HCT116 (cell line): ENCODE results near the gene SNX8. TPM values are rescaled to one million over a fixed set of nuclear protein-coding genes. Genes with fewer than 3 reads are reported as not detected.

Experiments used
- ATAC-seq: fragments of 200-7000 bp; cut with Tn5 transposase; 2 replicates; pipeline ENCODE4 v1.9.1; 2020; ENCODE audit warnings: mild to moderate bottlenecking, moderate library complexity
- BruUV-seq: library from RNA; stranded (reverse); fragments of 400-500 nt; replicated peaks from 2 replicates; lab custom pipeline; 2021; lab: Mats Ljungman, UMichigan
- CTCF ChIA-PET: fragments of 300-600 bp; sonication (Branson Sonifier 250); formaldehyde crosslinking; loops from one replicate; lab custom pipeline; 2021; ENCODE audit warnings: antibody characterized with exemption; lab: Charles Lee
- POLR2A ChIA-PET: fragments of 300-600, 350-600 bp; sonication (Branson Sonifier 250); formaldehyde crosslinking; loops from one replicate; lab custom pipeline; 2021; ENCODE audit warnings: antibody characterized with exemption; lab: Charles Lee
- RAD21 ChIA-PET, 2 experiments: fragments of 300-600 bp; sonication (Branson Sonifier 250); formaldehyde crosslinking; loops; one replicate each; lab custom pipeline; 2023; ENCODE audit warnings: low total read pairs in 2 of 2; ENCODE audit not compliant: uncharacterized antibody in 2 of 2, unreplicated experiment in 2 of 2, low non-redundant PET in 1 of 2; lab: Charles Lee
- DNase-seq: peaks from one replicate; pipeline ENCODE4 v3.0.0-alpha.2; 2010; ENCODE audit warnings: low read depth, low spot score
- H2AFZ ChIP-seq: fragments of 200-600 bp; shearing (Covaris generic), sonication (generic); 2 replicates; pipeline ENCODE4 v1.6.1; 2017; ENCODE audit warnings: low read depth, mixed run types, mixed read lengths, antibody characterized with exemption, low read length; ENCODE audit not compliant: poor library complexity, severe bottlenecking
- H3K27ac ChIP-seq: 2 replicates; pipeline ENCODE4 v1.5.1; 2012; ENCODE audit warnings: low read depth, low read length
- H3K27me3 ChIP-seq: fragments of 200-600 bp; sonication (generic); 2 replicates; pipeline ENCODE4 v1.6.1; 2016; ENCODE audit warnings: mixed run types, low read length, mixed read lengths; ENCODE audit not compliant: insufficient read depth
- H3K36me3 ChIP-seq, 2 experiments: fragments of 200-500 bp in 1 of 2; fragments of 200-600 bp in 1 of 2; sonication (Bioruptor generic) in 1 of 2; sonication (generic) in 1 of 2; 2 replicates each; pipeline versions ENCODE4 v1.5.1 to v1.6.1; 2014 to 2016; ENCODE audit warnings: low read length in 2 of 2, inconsistent platforms in 1 of 2, mixed read lengths in 1 of 2, mixed run types in 1 of 2; ENCODE audit not compliant: insufficient read depth in 2 of 2, control insufficient read depth in 1 of 2
- H3K4me1 ChIP-seq, 2 experiments: fragments of 200-600 bp in 1 of 2; sonication (generic) in 1 of 2; 2 replicates each; pipeline versions ENCODE4 v1.5.1 to v1.6.1; 2012 to 2017; ENCODE audit warnings: low read length in 2 of 2, inconsistent platforms in 1 of 2, mild to moderate bottlenecking in 1 of 2, mixed read lengths in 1 of 2, mixed run types in 1 of 2, moderate library complexity in 1 of 2; ENCODE audit not compliant: insufficient read depth in 2 of 2, control insufficient read depth in 1 of 2
- H3K4me2 ChIP-seq: fragments of 200-600 bp; sonication (generic); 2 replicates; pipeline ENCODE4 v1.6.1; 2017; ENCODE audit warnings: mixed run types, low read length, mixed read lengths
- H3K4me3 ChIP-seq, 2 experiments: fragments of 200-600 bp in 1 of 2; sonication (generic) in 1 of 2; replicated peaks in 1 of 2; 2 replicates each; pipeline ENCODE4 v1.5.1; 2011 to 2016; ENCODE audit warnings: low read length in 2 of 2, control low read depth in 1 of 2, low read depth in 1 of 2, mild to moderate bottlenecking in 1 of 2, mixed read lengths in 1 of 2, mixed run types in 1 of 2
- H3K79me2 ChIP-seq: fragments of 200-600 bp; sonication (generic); 2 replicates; pipeline ENCODE4 v1.6.1; 2017; ENCODE audit warnings: mild to moderate bottlenecking, mixed run types, low read length, moderate library complexity, mixed read lengths; ENCODE audit not compliant: insufficient read depth
- H3K9ac ChIP-seq: fragments of 200-600 bp; sonication (generic); 2 replicates; pipeline ENCODE4 v1.6.1; 2016; ENCODE audit warnings: low read length, mixed read lengths
- H3K9me2 ChIP-seq: fragments of 200-600 bp; sonication (generic), shearing (Covaris generic); 2 replicates; pipeline ENCODE4 v1.6.1; 2017; ENCODE audit warnings: mixed run types, mild to moderate bottlenecking, moderate library complexity; ENCODE audit not compliant: insufficient read depth
- H3K9me3 ChIP-seq, 2 experiments: fragments of 200-500 bp in 1 of 2; fragments of 200-600 bp in 1 of 2; sonication (Bioruptor generic) in 1 of 2; sonication (generic) in 1 of 2; 2 replicates each; pipeline ENCODE4 v1.6.1; 2014 to 2017; ENCODE audit warnings: low read length in 2 of 2, mixed read lengths in 2 of 2, inconsistent platforms in 1 of 2, low read depth in 1 of 2, mild to moderate bottlenecking in 1 of 2, mixed run types in 1 of 2, moderate library complexity in 1 of 2; ENCODE audit not compliant: control insufficient read depth in 1 of 2, insufficient read depth in 1 of 2
- H4K20me1 ChIP-seq: fragments of 200-600 bp; sonication (generic), shearing (Covaris generic); 2 replicates; pipeline ENCODE4 v1.6.1; 2017; ENCODE audit warnings: mixed run types, mild to moderate bottlenecking, moderate library complexity; ENCODE audit not compliant: insufficient read depth
- CBX3 ChIP-seq: IDR thresholded peaks from 2 replicates; pipeline ENCODE4 v1.6.1; 2012; ENCODE audit warnings: low read depth
- CEBPB ChIP-seq: IDR thresholded peaks from 2 replicates; pipeline ENCODE4 v1.6.1; 2012; ENCODE audit warnings: low read depth
- EGR1 ChIP-seq: IDR thresholded peaks from 2 replicates; pipeline ENCODE4 v1.6.1; 2012; ENCODE audit warnings: low read depth
- ELF1 ChIP-seq: IDR thresholded peaks from 2 replicates; pipeline ENCODE4 v1.6.1; 2012; ENCODE audit warnings: low read depth, borderline replicate concordance
- EZH2 ChIP-seq: fragments of 200-600 bp; sonication (generic); IDR thresholded peaks from 2 replicates; pipeline ENCODE4 v1.6.1; 2017; ENCODE audit warnings: antibody characterized with exemption, mixed run types
- EZH2phosphoT487 ChIP-seq: fragments of 200-600 bp; IDR thresholded peaks from 2 replicates; pipeline ENCODE4 v1.6.1; 2018; ENCODE audit warnings: antibody characterized with exemption, borderline replicate concordance
- FOSL1 ChIP-seq: IDR thresholded peaks from 2 replicates; pipeline ENCODE4 v1.6.1; 2012; ENCODE audit warnings: low read depth
- MAX ChIP-seq: IDR thresholded peaks from 2 replicates; pipeline ENCODE4 v1.6.1; 2012
- POLR2A ChIP-seq: IDR thresholded peaks from 2 replicates; pipeline ENCODE4 v1.7.0; 2011; ENCODE audit warnings: borderline replicate concordance; ENCODE audit not compliant: insufficient read depth, insufficient read length; ENCODE audit errors: extremely low read depth
- POLR2AphosphoS5 ChIP-seq: IDR thresholded peaks from 2 replicates; pipeline ENCODE4 v1.6.1; 2011; ENCODE audit warnings: mild to moderate bottlenecking, low read depth, low read length, moderate library complexity
- RAD21 ChIP-seq: IDR thresholded peaks from 2 replicates; pipeline ENCODE4 v1.6.1; 2012; ENCODE audit warnings: low read depth, mild to moderate bottlenecking
- REST ChIP-seq: IDR thresholded peaks from 2 replicates; pipeline ENCODE4 v1.6.1; 2012; ENCODE audit warnings: low read depth
- SIN3A ChIP-seq: IDR thresholded peaks from 2 replicates; pipeline ENCODE4 v1.6.1; 2012; ENCODE audit warnings: low read depth
- SRF ChIP-seq: IDR thresholded peaks from 2 replicates; pipeline ENCODE4 v1.6.1; 2012; ENCODE audit warnings: low read depth
- TCF7L2 ChIP-seq: IDR thresholded peaks from 2 replicates; pipeline ENCODE4 v1.7.0; 2011; ENCODE audit warnings: borderline replicate concordance, inconsistent platforms; ENCODE audit not compliant: insufficient read depth, insufficient read length; ENCODE audit errors: extremely low read depth
- YY1 ChIP-seq: IDR thresholded peaks from 2 replicates; pipeline ENCODE4 v1.6.1; 2011; ENCODE audit warnings: low read length, low read depth, moderate library complexity, mild to moderate bottlenecking; ENCODE audit not compliant: insufficient replicate concordance; ENCODE audit errors: extremely low read depth
- ZFX ChIP-seq: fragments of 450-650 bp; IDR thresholded peaks from 2 replicates; pipeline ENCODE4 v1.6.1; 2017
- ZNF274 ChIP-seq: fragments of 200-500 bp; sonication (Bioruptor generic); IDR thresholded peaks from 2 replicates; pipeline ENCODE4 v1.6.1; 2014; ENCODE audit warnings: mild to moderate bottlenecking, low read depth, low read length, inconsistent platforms
- intact Hi-C: fragments of 100-400 bp; cut with micrococcal nuclease; formaldehyde crosslinking; loops from 2 replicates; pipeline ENCODE4 v1.10.0; 2022
- total RNA-seq: library from RNA; stranded (reverse); gene quantifications from one replicate; pipeline ENCODE4 v1.2.1, GENCODE V29; 2021; ENCODE audit not compliant: unreplicated experiment
- TF ChIP-seq, protein P1 (sequence below), 3 experiments: fragments of 200-600 bp in 1 of 3; sonication (generic) in 1 of 3; IDR thresholded peaks in 2 of 3; conservative IDR thresholded peaks in 1 of 3; 2 replicates each; pipeline ENCODE4 v1.5.1; 2012 to 2017; ENCODE audit warnings: low read depth in 2 of 3, low read length in 2 of 3, antibody characterized with exemption in 1 of 3, borderline replicate concordance in 1 of 3, control low read depth in 1 of 3, mild to moderate bottlenecking in 1 of 3, mixed read lengths in 1 of 3, mixed run types in 1 of 3, moderate library complexity in 1 of 3; ENCODE audit not compliant: insufficient read depth in 1 of 3
- TF ChIP-seq, protein P2 (sequence below): IDR thresholded peaks from 2 replicates; pipeline ENCODE4 v1.6.1; 2011; ENCODE audit warnings: mild to moderate bottlenecking, low read length, moderate library complexity; ENCODE audit not compliant: insufficient replicate concordance; ENCODE audit errors: extremely low read depth

Gene SNX8
- total RNA-seq, 1 experiment from 2014 or later: 41.7 TPM

GRCh38 chr7:2204446-2204845, 109.8 kb downstream of the SNX8 start:
- Histone ChIP-seq H3K4me3 (no peak overlapping the region), H3K9me3 (no peaks in the 10 kb centered on the region), H3K36me3 (peaks cover 7% of the 10 kb centered on the region in 2 experiments; a peak in 3 of 4 replicates), H3K4me1 (no peaks in the 10 kb centered on the region), H3K4me2 (no peak overlapping the region), H2AFZ (no peak overlapping the region), H3K79me2 (0 out of 2 replicates have a peak, but pooled peaks cover 4% of the 10 kb centered on the region), H3K27me3 (no peaks in the 10 kb centered on the region), H3K9me2 (no peaks in the 10 kb centered on the region), H3K9ac (no peak overlapping the region), H4K20me1 (no peaks in the 10 kb centered on the region), H3K27ac (no peak overlapping the region)
- intact Hi-C loops: loop anchor here (10.0 kb wide), 1 partner anchor 100 kb away; no protein-coding TSS in a partner anchor
- ChIA-PET CTCF (no interaction called here), POLR2A (no interaction called here), RAD21 (no interaction called here)
- BruUV-seq: no TSS peak
- no peak for ATAC-seq
- no peak for DNase-seq
- TF ChIP-seq SRF (no peak), RAD21 (no peak), REST (no peak), EZH2phosphoT487 (no peak), SIN3A (no peak), EZH2 (no peak), YY1 (no peak), TCF7L2 (no peak), CBX3 (no peak), MAX (no peak), POLR2AphosphoS5 (no peak), ELF1 (no peak), POLR2A (no peak), ZNF274 (no peak), CEBPB (no peak), EGR1 (no peak), ZFX (no peak), FOSL1 (no peak)
- TF ChIP-seq, protein P1, sequence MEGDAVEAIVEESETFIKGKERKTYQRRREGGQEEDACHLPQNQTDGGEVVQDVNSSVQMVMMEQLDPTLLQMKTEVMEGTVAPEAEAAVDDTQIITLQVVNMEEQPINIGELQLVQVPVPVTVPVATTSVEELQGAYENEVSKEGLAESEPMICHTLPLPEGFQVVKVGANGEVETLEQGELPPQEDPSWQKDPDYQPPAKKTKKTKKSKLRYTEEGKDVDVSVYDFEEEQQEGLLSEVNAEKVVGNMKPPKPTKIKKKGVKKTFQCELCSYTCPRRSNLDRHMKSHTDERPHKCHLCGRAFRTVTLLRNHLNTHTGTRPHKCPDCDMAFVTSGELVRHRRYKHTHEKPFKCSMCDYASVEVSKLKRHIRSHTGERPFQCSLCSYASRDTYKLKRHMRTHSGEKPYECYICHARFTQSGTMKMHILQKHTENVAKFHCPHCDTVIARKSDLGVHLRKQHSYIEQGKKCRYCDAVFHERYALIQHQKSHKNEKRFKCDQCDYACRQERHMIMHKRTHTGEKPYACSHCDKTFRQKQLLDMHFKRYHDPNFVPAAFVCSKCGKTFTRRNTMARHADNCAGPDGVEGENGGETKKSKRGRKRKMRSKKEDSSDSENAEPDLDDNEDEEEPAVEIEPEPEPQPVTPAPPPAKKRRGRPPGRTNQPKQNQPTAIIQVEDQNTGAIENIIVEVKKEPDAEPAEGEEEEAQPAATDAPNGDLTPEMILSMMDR (IDR thresholded peaks at IDR 0.05 in 2 of 3, conservative IDR thresholded peaks at IDR 0.05 in 1 of 3; ENCODE audit: borderline replicate concordance in 1 of 3, insufficient read depth in 1 of 3, low read depth in 2 of 3, low read length in 2 of 3): no peak
- TF ChIP-seq, protein P2, sequence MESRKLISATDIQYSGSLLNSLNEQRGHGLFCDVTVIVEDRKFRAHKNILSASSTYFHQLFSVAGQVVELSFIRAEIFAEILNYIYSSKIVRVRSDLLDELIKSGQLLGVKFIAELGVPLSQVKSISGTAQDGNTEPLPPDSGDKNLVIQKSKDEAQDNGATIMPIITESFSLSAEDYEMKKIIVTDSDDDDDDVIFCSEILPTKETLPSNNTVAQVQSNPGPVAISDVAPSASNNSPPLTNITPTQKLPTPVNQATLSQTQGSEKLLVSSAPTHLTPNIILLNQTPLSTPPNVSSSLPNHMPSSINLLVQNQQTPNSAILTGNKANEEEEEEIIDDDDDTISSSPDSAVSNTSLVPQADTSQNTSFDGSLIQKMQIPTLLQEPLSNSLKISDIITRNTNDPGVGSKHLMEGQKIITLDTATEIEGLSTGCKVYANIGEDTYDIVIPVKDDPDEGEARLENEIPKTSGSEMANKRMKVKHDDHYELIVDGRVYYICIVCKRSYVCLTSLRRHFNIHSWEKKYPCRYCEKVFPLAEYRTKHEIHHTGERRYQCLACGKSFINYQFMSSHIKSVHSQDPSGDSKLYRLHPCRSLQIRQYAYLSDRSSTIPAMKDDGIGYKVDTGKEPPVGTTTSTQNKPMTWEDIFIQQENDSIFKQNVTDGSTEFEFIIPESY: no peak
